HG03064 (cell line): ENCODE data around the gene SMARCB1.
A peak's percentile ranks its signal among the peaks of the same experiment; 100 is the strongest.

Experiments
- ATAC-seq: cut with Tn5 transposase; IDR thresholded peaks from one replicate; pipeline ENCODE4 v1.9.1; 2021; ENCODE audit warnings: low read depth; ENCODE audit not compliant: unreplicated experiment

Gene SMARCB1

GRCh38 chr22:23828800-23829680 lies 42.3 kb downstream of the SMARCB1 start:
- ATAC-seq, result no peak

GRCh38 chr22:23829845-23830372 lies 43.1 kb downstream of the SMARCB1 start:
- no peak for ATAC-seq

GRCh38 chr22:23831261-23831660 lies 44.5 kb downstream of the SMARCB1 start:
- ATAC-seq, result no peak

- no peak for ATAC-seq
Measured at GRCh38 chr22:23831781-23832180, 45.0 kb downstream of the SMARCB1 start.

- no peak for ATAC-seq
Measured at GRCh38 chr22:23832226-23833016, 45.7 kb downstream of the SMARCB1 start.

GRCh38 chr22:23833017-23833751 lies 46.4 kb downstream of the SMARCB1 start:
- ATAC-seq, result no peak

GRCh38 chr22:23833911-23834317 lies 47.1 kb downstream of the SMARCB1 start:
- no peak for ATAC-seq

GRCh38 chr22:23834406-23834792 lies 47.6 kb downstream of the SMARCB1 start:
- ATAC-seq, result no peak

- ATAC-seq, result no peak
Measured at GRCh38 chr22:23834793-23835483, 48.2 kb downstream of the SMARCB1 start.

GRCh38 chr22:23835484-23836144 lies 48.8 kb downstream of the SMARCB1 start:
- no peak for ATAC-seq

GRCh38 chr22:23836281-23836680 lies 49.5 kb downstream of the SMARCB1 start:
- ATAC-seq, result no peak

GRCh38 chr22:23836692-23837495 lies 50.1 kb downstream of the SMARCB1 start:
- no peak for ATAC-seq

GRCh38 chr22:23837496-23837859 lies 50.7 kb downstream of the SMARCB1 start:
- ATAC-seq, result no peak

- no peak for ATAC-seq
Measured at GRCh38 chr22:23837911-23838680, 51.3 kb downstream of the SMARCB1 start.

GRCh38 chr22:23838681-23839468 lies 52.1 kb downstream of the SMARCB1 start, which contains the start of gene DERL3:
DERL3 (minus strand) TSS chr22:23839006; CDS start chr22:23838987, 19 bp downstream.
- peak; percentile 72 for ATAC-seq

GRCh38 chr22:23840026-23840425 lies 53.3 kb downstream of the SMARCB1 start:
- ATAC-seq, result no peak

GRCh38 chr22:23841292-23841691 lies 54.5 kb downstream of the SMARCB1 start:
- no peak for ATAC-seq
